K562 (cell line): ENCODE results near the gene ZBTB22. TPM values are rescaled to one million over a fixed set of nuclear protein-coding genes. Genes with fewer than 3 reads are reported as not detected.

Experiments used
- E2F1 ChIP-seq: sonication (generic); formaldehyde crosslinking; IDR thresholded peaks from 2 replicates; pipeline ENCODE4 v1.8.1; 2023; ENCODE audit warnings: mild to moderate bottlenecking, missing genetic modification reagents, moderate library complexity
- E2F3 ChIP-seq: fragments of 250-450 bp; sonication (Bioruptor Pico); IDR thresholded peaks from 2 replicates; pipeline ENCODE4 v1.4.0; 2020; ENCODE audit warnings: mild to moderate bottlenecking
- E2F5 ChIP-seq: sonication (generic); formaldehyde crosslinking; IDR thresholded peaks from 2 replicates; pipeline ENCODE4 v1.8.0; 2022; ENCODE audit warnings: mild to moderate bottlenecking, missing genetic modification reagents
- GATAD2B ChIP-seq: fragments of 450-650 bp; IDR thresholded peaks from 2 replicates; pipeline ENCODE4 v1.6.1; 2017; ENCODE audit warnings: mild to moderate bottlenecking, borderline replicate concordance
- NEUROD1 ChIP-seq: fragments of 150-350 bp; IDR thresholded peaks from 2 replicates; pipeline ENCODE4 v1.6.1; 2014; ENCODE audit warnings: borderline replicate concordance, low read length, low read depth; ENCODE audit not compliant: partially characterized antibody
- OTX1 ChIP-seq: fragments of 450-650 bp; formaldehyde crosslinking; IDR thresholded peaks from 2 replicates; pipeline ENCODE4 v1.4.0; 2022; ENCODE audit warnings: mild to moderate bottlenecking
- PBX2 ChIP-seq, 2 experiments: IDR thresholded peaks in 1 of 2; conservative IDR thresholded peaks in 1 of 2; 2 replicates each; pipeline ENCODE4 v1.6.1; 2016; ENCODE audit warnings: low read depth in 2 of 2, mild to moderate bottlenecking in 1 of 2, missing compliant biosample characterization in 1 of 2, missing genetic modification characterization in 1 of 2, moderate library complexity in 1 of 2
- THRAP3 ChIP-seq: fragments of 450-650 bp; IDR thresholded peaks from 2 replicates; pipeline ENCODE4 v1.6.1; 2016; ENCODE audit warnings: mild to moderate bottlenecking, inconsistent platforms, borderline replicate concordance
- U2AF1 ChIP-seq: fragments of 200-400 bp; formaldehyde crosslinking; optimal IDR thresholded peaks from 2 replicates; pipeline ENCODE3; 2017; ENCODE audit warnings: mild to moderate bottlenecking, low read depth, low read length, moderate library complexity
- ZBTB1 ChIP-seq: sonication (generic); formaldehyde crosslinking; IDR thresholded peaks from 2 replicates; pipeline ENCODE4 v1.8.1; 2023; ENCODE audit warnings: missing genetic modification reagents, low read depth, mild to moderate bottlenecking, borderline replicate concordance
- ZBTB9 ChIP-seq: fragments of 450-650 bp; formaldehyde crosslinking; IDR thresholded peaks from 2 replicates; pipeline ENCODE4 v1.4.0; 2020; ENCODE audit warnings: mild to moderate bottlenecking, moderate library complexity
- ZNF449 ChIP-seq: fragments of 250-450 bp; sonication (Bioruptor Pico); IDR thresholded peaks from 2 replicates; pipeline ENCODE4 v1.8.0; 2022; ENCODE audit warnings: moderate library complexity, mild to moderate bottlenecking, inconsistent platforms
- ZNF644 ChIP-seq: fragments of 200-800 bp; sonication (Bioruptor generic); IDR thresholded peaks from 2 replicates; pipeline ENCODE4 v1.6.1; 2016; ENCODE audit warnings: low read depth, missing genetic modification characterization, missing compliant biosample characterization
- polyA plus RNA-seq, 8 experiments: library from polyadenylated mRNA; depleted of rRNA in 4 of 8; stranded (reverse) in 5 of 8; unstranded in 3 of 8; fragments of >200 nt; fragmentation: Nextera tagmentation in 2 of 8; fragmentation: Illumina TruSeq in 1 of 8; extraction: Ambion mirVana in 2 of 8; extraction: Trizol in 1 of 8; gene quantifications; 2 replicates each; pipeline versions ENCODE4 v1.2.1 to v1.2.3, GENCODE V29; 2011 to 2014; ENCODE audit warnings: inconsistent platforms in 1 of 8, missing spikeins in 1 of 8
- total RNA-seq, 7 experiments: library from RNA; depleted of rRNA in 6 of 7; stranded (reverse); fragments of >200 nt in 6 of 7; fragmentation: Illumina TruSeq in 2 of 7; extraction: Trizol in 2 of 7; gene quantifications; 2 replicates each; pipeline versions ENCODE4 v1.2.1 to v1.2.3, GENCODE V29; 2011 to 2021; ENCODE audit warnings: low replicate concordance in 1 of 7

ZBTB22 gene
- total and polyA plus RNA-seq, 9 of the 15 experiments (the other 6 are each of a cell fraction or from before 2014, with no cell fraction given): 0.21 to 11.9 (median 7.1) TPM

GRCh38 chr6:33312361-33313104, 5.0 kb downstream of the ZBTB22 start (continued):
- TF ChIP-seq U2AF1: no peak
- TF ChIP-seq ZBTB9 (CRISPR knock-in tag): peak; percentile 32; the same call in 1 of the 2 replicates
- no peak for TF ChIP-seq E2F1 (CRISPR knock-in tag)
- TF ChIP-seq ZNF644: no peak
- 0 out of 2 replicates have a peak, but pooled peaks have one; percentile 30 for TF ChIP-seq THRAP3
- TF ChIP-seq OTX1 (CRISPR knock-in tag): no peak
- no peak for TF ChIP-seq E2F5 (CRISPR knock-in tag)
- no peak for TF ChIP-seq E2F3 (CRISPR knock-in tag)
- TF ChIP-seq ZBTB1: no peak
- TF ChIP-seq ZNF449 (CRISPR knock-in tag): no peak
- no peak for TF ChIP-seq GATAD2B
- TF ChIP-seq PBX2 (CRISPR knock-in tag; IDR thresholded peaks at IDR 0.05; ENCODE audit: low read depth): no peak
- no peak for TF ChIP-seq PBX2 (tag; conservative IDR thresholded peaks at IDR 0.05; ENCODE audit: low read depth)
- no peak for TF ChIP-seq NEUROD1
